T-helper 2 cell treated with Interferon-gamma antibody and Interleukin-4, amounts not matched to agents 100 ng/mL and 5 ng/mL, for 36 hours (primary cell): ENCODE data around the gene RIF1. TPM values are rescaled to one million over a fixed set of nuclear protein-coding genes. Genes with fewer than 3 reads are reported as not detected.

Experiments
- intact Hi-C: fragments of 100-400 bp; cut with micrococcal nuclease; formaldehyde crosslinking; loops from one replicate; pipeline ENCODE4 v1.15.1; 2023
- total RNA-seq: library from RNA; stranded (reverse); gene quantifications from 2 replicates; pipeline ENCODE4 v1.2.3, GENCODE V29; 2022

Gene RIF1
- total RNA-seq, 1 donor from 2014 or later: 56.6 TPM

DNA sequence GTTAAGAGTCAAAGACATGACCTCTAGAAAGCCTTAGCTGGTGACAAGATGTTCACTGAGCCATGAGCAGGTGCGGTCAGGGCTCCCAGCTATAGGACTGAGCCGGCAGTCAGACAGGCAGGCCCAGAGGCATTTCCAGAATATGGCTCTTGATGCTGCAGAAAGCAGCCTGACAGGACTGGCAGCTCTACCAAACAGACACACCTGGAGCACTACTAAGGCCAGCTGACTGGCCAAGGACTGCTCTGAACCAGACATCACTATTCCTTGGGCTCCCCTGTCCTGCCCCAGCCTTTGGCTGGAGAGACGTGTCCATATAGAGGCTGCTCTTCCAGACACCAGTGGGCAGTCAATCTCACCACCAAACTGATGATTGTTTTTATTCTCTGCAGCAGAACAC is 98.8 kb downstream of the RIF1 start:
- intact Hi-C loops: no loop called here

DNA sequence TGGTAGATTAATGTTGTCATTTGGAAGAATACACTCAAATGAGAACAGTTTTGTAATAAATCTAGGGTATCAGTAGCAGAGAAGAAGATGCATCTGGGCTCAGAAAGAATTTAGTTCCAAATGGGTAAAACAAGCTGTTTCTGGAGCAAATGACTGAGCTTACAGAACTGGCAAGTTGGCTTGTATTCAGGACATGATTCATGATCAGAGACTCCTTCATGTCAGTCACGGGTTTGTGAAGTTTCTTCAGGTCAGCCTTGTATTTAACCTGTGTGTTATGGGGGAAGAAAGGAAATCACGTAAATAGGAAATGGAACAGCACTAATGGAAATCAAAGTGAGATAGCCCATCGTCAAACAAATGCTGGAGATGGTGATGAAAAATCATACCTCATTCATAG is 109.1 kb downstream of the RIF1 start:
- intact Hi-C loops: no loop called here

DNA sequence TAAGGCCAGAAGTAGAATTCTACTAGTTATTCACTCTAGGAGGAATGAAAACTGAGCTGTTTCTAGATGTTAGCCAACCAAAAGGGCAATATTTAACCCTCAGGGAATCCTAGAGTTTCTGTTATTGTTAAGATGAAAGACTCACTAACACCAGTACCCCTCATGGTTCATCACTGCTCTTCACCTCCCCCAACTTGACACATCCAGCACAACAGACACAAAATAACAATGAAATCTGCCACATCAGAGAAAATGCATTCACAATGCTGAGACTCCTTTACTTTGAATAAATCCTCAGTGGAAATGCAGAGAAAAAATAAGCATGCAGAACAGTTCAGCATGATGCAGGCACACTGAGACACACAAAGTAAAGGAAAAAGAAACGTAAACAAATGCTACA is 111.3 kb downstream of the RIF1 start:
- intact Hi-C loops: no loop called here

DNA sequence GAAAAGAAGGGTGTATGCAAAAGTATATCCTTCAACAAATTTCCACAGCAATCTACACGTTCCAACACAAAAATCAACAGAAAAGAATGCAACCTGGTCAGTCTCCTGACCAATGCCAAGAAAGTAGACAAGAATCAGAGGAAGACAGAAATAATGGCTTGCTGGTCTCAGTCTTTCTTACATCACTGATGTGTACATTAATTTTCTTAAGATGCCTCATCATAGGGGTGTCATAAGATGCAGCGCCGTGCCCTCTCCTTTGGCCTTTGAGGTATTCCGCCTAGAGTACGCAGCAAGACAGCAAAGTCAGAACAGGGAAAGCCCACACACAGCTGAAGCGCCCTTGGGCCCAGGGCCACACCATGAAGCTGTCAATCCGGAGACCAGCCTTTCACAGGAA is 112.9 kb downstream of the RIF1 start:
- intact Hi-C loops: no loop called here

DNA sequence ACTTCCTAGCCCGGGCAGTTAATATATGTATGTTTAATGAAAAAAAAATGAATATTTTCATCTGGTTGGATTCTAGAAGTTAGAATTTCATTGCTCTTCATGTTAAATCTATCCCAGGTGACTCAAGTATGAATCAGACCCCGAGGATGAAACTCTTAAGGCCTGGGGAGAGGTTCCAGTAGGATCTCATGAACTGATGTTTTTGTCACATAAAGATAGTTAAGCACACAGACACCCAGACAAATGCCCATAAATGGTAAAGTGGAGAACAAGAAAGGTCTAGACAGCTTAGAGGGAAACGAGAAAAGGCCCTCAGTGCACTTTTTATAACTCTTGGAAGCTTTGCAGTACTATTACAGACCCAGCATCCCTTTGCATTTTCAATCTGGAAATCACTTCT is 114.1 kb downstream of the RIF1 start:
- intact Hi-C loops: no loop called here

DNA sequence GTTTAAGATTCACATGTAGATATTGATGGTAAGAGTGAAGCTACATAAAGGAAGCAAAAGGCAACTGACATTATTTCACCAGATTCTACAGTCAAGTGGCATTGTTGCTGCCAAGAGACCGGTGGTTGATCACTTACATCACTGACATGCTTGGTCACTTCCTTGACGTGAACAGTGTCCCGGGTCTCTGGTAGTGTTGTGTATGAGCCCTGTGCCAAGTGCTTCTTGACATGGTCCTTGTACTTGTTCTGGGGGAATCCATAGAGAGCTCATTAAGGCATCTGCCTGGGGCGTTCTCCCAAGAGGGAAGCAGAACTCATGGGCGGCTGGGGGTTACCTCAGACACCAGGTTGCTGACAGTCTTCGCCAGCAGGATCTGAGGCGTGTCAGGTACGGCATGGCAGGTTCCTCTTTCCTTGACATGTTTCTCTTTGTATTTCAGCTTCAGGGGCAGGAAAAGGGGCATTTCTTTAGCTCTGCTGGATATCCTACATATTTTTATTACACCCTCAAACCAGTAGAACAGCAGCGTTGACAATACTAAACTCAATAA is 116.2 kb downstream of the RIF1 start:
- intact Hi-C loops: no loop called here

DNA sequence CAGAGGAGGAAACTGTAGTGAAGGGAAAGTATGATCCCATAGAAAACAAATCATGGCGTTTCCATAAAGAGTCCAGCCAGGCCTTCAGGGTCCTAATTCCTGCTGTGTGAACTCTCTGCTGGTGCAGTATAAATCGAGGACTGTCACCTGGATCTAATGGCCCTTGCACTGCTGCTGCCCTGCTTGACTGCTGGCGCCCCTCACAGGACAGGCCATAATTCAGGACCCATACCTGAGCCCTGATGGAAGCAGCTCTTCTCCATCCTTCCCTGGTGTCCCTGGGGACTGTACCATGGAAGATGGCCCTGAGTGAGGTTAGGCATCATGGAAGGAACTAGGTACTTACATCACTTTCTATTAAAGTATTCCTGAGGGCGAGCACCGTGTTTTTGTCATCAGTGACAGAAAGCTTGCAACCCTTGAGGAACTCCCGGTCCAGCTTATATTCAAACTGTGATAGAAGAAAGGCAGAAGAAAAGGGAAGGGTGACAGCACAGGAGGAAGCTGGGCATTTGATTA is 116.9 kb downstream of the RIF1 start:
- intact Hi-C loops: no loop called here

Other genes with a start within 250 kb of the RIF1 start
- gene RBM43, start 148.0 kb upstream of the RIF1 start, total RNA-seq: 3.9 and 4.2 TPM in 2 replicates
- 66.3 and 67.4 TPM in 2 replicates for gene NMI, start 120.2 kb upstream of the RIF1 start, total RNA-seq
- not detected in 2 replicates for gene TNFAIP6, start 52.3 kb upstream of the RIF1 start, total RNA-seq